H9 (cell line): ENCODE results near the gene PELI2. TPM values are rescaled to one million over a fixed set of nuclear protein-coding genes. Genes with fewer than 3 reads are reported as not detected.

ENCODE experiments used
- DNase-seq: peaks from one replicate; pipeline ENCODE4 v3.0.0-alpha.2; 2017
- H2AFZ ChIP-seq: one replicate; pipeline ENCODE4 v1.6.1; 2013; ENCODE audit warnings: mild to moderate bottlenecking, low read length, control low read depth, moderate library complexity
- H2AK5ac ChIP-seq: 2 replicates; pipeline ENCODE4 v1.6.1; 2013; ENCODE audit warnings: low read length, control low read depth, mixed read lengths; ENCODE audit not compliant: insufficient read length
- H2BK120ac ChIP-seq: one replicate; pipeline ENCODE4 v1.6.1; 2013; ENCODE audit warnings: low read depth, mild to moderate bottlenecking, low read length, control low read depth, inconsistent platforms; ENCODE audit not compliant: poor library complexity, severe bottlenecking
- H2BK12ac ChIP-seq: 2 replicates; pipeline ENCODE4 v1.6.1; 2013; ENCODE audit warnings: low read length, control low read depth, mixed read lengths, low read depth; ENCODE audit not compliant: insufficient read length
- H2BK15ac ChIP-seq: 2 replicates; pipeline ENCODE4 v1.6.1; 2013; ENCODE audit warnings: low read depth, low read length, control low read depth
- H2BK20ac ChIP-seq: one replicate; pipeline ENCODE4 v1.6.1; 2013; ENCODE audit warnings: low read depth, mild to moderate bottlenecking, low read length, control low read depth, inconsistent platforms; ENCODE audit not compliant: poor library complexity, severe bottlenecking
- H2BK5ac ChIP-seq: 2 replicates; pipeline ENCODE4 v1.6.1; 2013; ENCODE audit warnings: low read length, control low read depth, mixed read lengths; ENCODE audit not compliant: insufficient read length
- H3K14ac ChIP-seq: 2 replicates; pipeline ENCODE4 v1.6.1; 2013; ENCODE audit warnings: low read length, control low read depth; ENCODE audit not compliant: insufficient read depth
- H3K18ac ChIP-seq: 2 replicates; pipeline ENCODE4 v1.6.1; 2013; ENCODE audit warnings: low read depth, mild to moderate bottlenecking, mixed read lengths, low read length, control low read depth; ENCODE audit not compliant: insufficient read length
- H3K23ac ChIP-seq: 2 replicates; pipeline ENCODE4 v1.6.1; 2013; ENCODE audit warnings: low read length, control low read depth, mixed read lengths, low read depth; ENCODE audit not compliant: insufficient read length
- H3K23me2 ChIP-seq: 2 replicates; pipeline ENCODE4 v1.6.1; 2013; ENCODE audit warnings: low read depth, mild to moderate bottlenecking, mixed read lengths, low read length, control low read depth; ENCODE audit not compliant: insufficient read length, poor library complexity, severe bottlenecking
- H3K27ac ChIP-seq: 2 replicates; pipeline ENCODE4 v1.5.1; 2013; ENCODE audit warnings: low read length, control low read depth, mixed read lengths, low read depth; ENCODE audit not compliant: insufficient read length
- H3K27me3 ChIP-seq: 2 replicates; pipeline ENCODE4 v1.6.1; 2013; ENCODE audit warnings: low read length, control low read depth, inconsistent platforms; ENCODE audit not compliant: insufficient read depth
- H3K4ac ChIP-seq: 2 replicates; pipeline ENCODE4 v1.6.1; 2013; ENCODE audit warnings: low read depth, mild to moderate bottlenecking, control low read depth, inconsistent platforms, low read length, moderate library complexity
- H3K4me1 ChIP-seq: 2 replicates; pipeline ENCODE4 v1.6.1; 2013; ENCODE audit warnings: low read length, control low read depth, inconsistent platforms; ENCODE audit not compliant: insufficient read depth
- H3K4me2 ChIP-seq: 2 replicates; pipeline ENCODE4 v1.6.1; 2013; ENCODE audit warnings: low read length, control low read depth, mixed read lengths; ENCODE audit not compliant: insufficient read length, insufficient read depth
- H3K56ac ChIP-seq: 2 replicates; pipeline ENCODE4 v1.6.1; 2013; ENCODE audit warnings: low read depth, mild to moderate bottlenecking, mixed read lengths, low read length, control low read depth; ENCODE audit not compliant: insufficient read length
- H3K79me1 ChIP-seq: 2 replicates; pipeline ENCODE4 v1.6.1; 2013; ENCODE audit warnings: low read depth, mild to moderate bottlenecking, moderate library complexity, low read length, control low read depth, inconsistent platforms; ENCODE audit not compliant: insufficient read depth, poor library complexity, severe bottlenecking
- H3K79me2 ChIP-seq: 2 replicates; pipeline ENCODE4 v1.6.1; 2013; ENCODE audit warnings: low read length, control low read depth, inconsistent platforms; ENCODE audit not compliant: insufficient read depth
- H3K9ac ChIP-seq: 2 replicates; pipeline ENCODE4 v1.6.1; 2013; ENCODE audit warnings: low read length, control low read depth, mixed read lengths; ENCODE audit not compliant: insufficient read length; ENCODE audit errors: extremely low read depth
- H3K9me3 ChIP-seq: one replicate; pipeline ENCODE4 v1.6.1; 2013; ENCODE audit warnings: low read depth, low read length, inconsistent platforms; ENCODE audit not compliant: control insufficient read depth
- H3T11ph ChIP-seq: one replicate; pipeline ENCODE4 v1.6.1; 2013; ENCODE audit warnings: mild to moderate bottlenecking, low read length, control low read depth, inconsistent platforms
- H4K20me1 ChIP-seq: one replicate; pipeline ENCODE4 v1.6.1; 2013; ENCODE audit not compliant: control insufficient read depth, insufficient read length, insufficient read depth
- H4K5ac ChIP-seq: 2 replicates; pipeline ENCODE4 v1.6.1; 2013; ENCODE audit warnings: low read depth, mild to moderate bottlenecking, mixed read lengths, low read length, control low read depth; ENCODE audit not compliant: insufficient read length
- H4K8ac ChIP-seq: replicated peaks from 2 replicates; pipeline ENCODE4 v1.6.1; 2013; ENCODE audit warnings: low read length, control low read depth, mixed read lengths, low read depth; ENCODE audit not compliant: insufficient read length
- H4K91ac ChIP-seq: 2 replicates; pipeline ENCODE4 v1.6.1; 2013; ENCODE audit warnings: low read depth, mild to moderate bottlenecking, moderate library complexity, mixed read lengths, low read length, control low read depth; ENCODE audit not compliant: insufficient read length
- H3K27ac Mint-ChIP-seq, 3 experiments: 2 replicates in 2 of 3; 3 replicates in 1 of 3; pipeline ENCODE4 v1.8.0; 2020 to 2021; ENCODE audit warnings: mixed read lengths in 3 of 3, mild to moderate bottlenecking in 1 of 3, moderate library complexity in 1 of 3
- H3K27me3 Mint-ChIP-seq: 2 replicates; pipeline ENCODE4 v1.8.0; 2021; ENCODE audit warnings: low read depth, mild to moderate bottlenecking, moderate library complexity, mixed read lengths
- H3K36me3 Mint-ChIP-seq, 3 experiments: 2 replicates in 2 of 3; 3 replicates in 1 of 3; pipeline ENCODE4 v1.8.0; 2020 to 2021; ENCODE audit warnings: low read depth in 3 of 3, mixed read lengths in 3 of 3; ENCODE audit not compliant: insufficient read depth in 1 of 3
- H3K4me1 Mint-ChIP-seq, 2 experiments: 2 replicates each; pipeline ENCODE4 v1.8.0; 2020; ENCODE audit warnings: mixed read lengths in 2 of 2
- H3K4me3 Mint-ChIP-seq, 2 experiments: 2 replicates in 1 of 2; 3 replicates in 1 of 2; pipeline ENCODE4 v1.8.0; 2020 to 2021; ENCODE audit warnings: mild to moderate bottlenecking in 2 of 2, mixed read lengths in 2 of 2, moderate library complexity in 1 of 2
- H3K9me3 Mint-ChIP-seq, 2 experiments: 2 replicates in 1 of 2; 3 replicates in 1 of 2; pipeline ENCODE4 v1.8.0; 2020; ENCODE audit warnings: mild to moderate bottlenecking in 2 of 2, mixed read lengths in 2 of 2, moderate library complexity in 1 of 2
- CTCF ChIP-seq: fragments of 200-600 bp; sonication (generic); conservative IDR thresholded peaks from 3 replicates; pipeline ENCODE4 v1.8.0; 2021; ENCODE audit warnings: antibody characterized with exemption, mild to moderate bottlenecking
- WGBS: extraction: QIAGEN DNeasy Blood & Tissue Kit; methylation state at CpG from one replicate; pipeline ENCODE4 v1.1.7; 2013; ENCODE audit warnings: missing lambda C conversion rate, low lambda C conversion rate, mixed read lengths; ENCODE audit not compliant: insufficient read length; ENCODE audit errors: extremely low coverage; 5-methylcytosine and 5-hydroxymethylcytosine counted together
- total RNA-seq: library from RNA; stranded (reverse); gene quantifications from 2 replicates; pipeline ENCODE4 v1.2.1, GENCODE V29; 2021

The PELI2 gene
- total RNA-seq, 1 experiment from 2014 or later = 18.0 TPM

GRCh38 chr14:56217380-56218045 lies 99.3 kb downstream of the PELI2 start:
- Mint-ChIP-seq H3K4me3 (no peak overlapping the region), H3K36me3 (no peaks in the 10 kb centered on the region; a peak in 1 of 7 replicates), H3K9me3 (no peaks in the 10 kb centered on the region), H3K27me3 (no peaks in the 10 kb centered on the region), H3K4me1 (peaks cover 10 to 15% of the 10 kb centered on the region in 2 experiments), H3K27ac (no peak overlapping the region)
- no peaks in the 10 kb centered on the region for H3K79me2 ChIP-seq
- H2BK120ac ChIP-seq = no peak overlapping the region
- H2AFZ ChIP-seq = no peak overlapping the region
- no peak overlapping the region for H2BK5ac ChIP-seq
- no peak overlapping the region for H2BK15ac ChIP-seq
- no peaks in the 10 kb centered on the region for H3K4me1 ChIP-seq
- DNase-seq = no peak
- no peaks in the 10 kb centered on the region for H3K27me3 ChIP-seq
- no peak overlapping the region for H3K18ac ChIP-seq
- H4K5ac ChIP-seq = no peak overlapping the region
- no peak overlapping the region for H2AK5ac ChIP-seq
- no peak overlapping the region for H3K14ac ChIP-seq
- no peak overlapping the region for H4K91ac ChIP-seq
- no peak for TF ChIP-seq CTCF
- H3K9me3 ChIP-seq = no peaks in the 10 kb centered on the region
- no CpG with 5 or more reads among the region's 7 CpGs for WGBS
- H3K56ac ChIP-seq = no peak overlapping the region
- no peak overlapping the region for H2BK12ac ChIP-seq
- H3K23me2 ChIP-seq = no peaks in the 10 kb centered on the region
- H3K79me1 ChIP-seq = no peaks in the 10 kb centered on the region
- no peak overlapping the region for H3K4me2 ChIP-seq
- H3K4ac ChIP-seq = no peak overlapping the region
- H4K20me1 ChIP-seq = no peaks in the 10 kb centered on the region
- no peak overlapping the region for H3K9ac ChIP-seq
- H3K23ac ChIP-seq = no peak overlapping the region
- H2BK20ac ChIP-seq = no peak overlapping the region
- H3T11ph ChIP-seq = no peak overlapping the region
- no peak overlapping the region for H4K8ac ChIP-seq
- H3K27ac ChIP-seq = no peak overlapping the region
